ENCODE results near the gene RICTOR. TPM values are rescaled to one million over a fixed set of nuclear protein-coding genes. Genes with fewer than 3 reads are reported as not detected.

Gene RICTOR
- total and polyA plus RNA-seq, 9 of the 15 experiments (the other 6 are each of a cell fraction or from before 2014, with no cell fraction given) = 13.9 to 46.6 (median 22.6) TPM

DNA sequence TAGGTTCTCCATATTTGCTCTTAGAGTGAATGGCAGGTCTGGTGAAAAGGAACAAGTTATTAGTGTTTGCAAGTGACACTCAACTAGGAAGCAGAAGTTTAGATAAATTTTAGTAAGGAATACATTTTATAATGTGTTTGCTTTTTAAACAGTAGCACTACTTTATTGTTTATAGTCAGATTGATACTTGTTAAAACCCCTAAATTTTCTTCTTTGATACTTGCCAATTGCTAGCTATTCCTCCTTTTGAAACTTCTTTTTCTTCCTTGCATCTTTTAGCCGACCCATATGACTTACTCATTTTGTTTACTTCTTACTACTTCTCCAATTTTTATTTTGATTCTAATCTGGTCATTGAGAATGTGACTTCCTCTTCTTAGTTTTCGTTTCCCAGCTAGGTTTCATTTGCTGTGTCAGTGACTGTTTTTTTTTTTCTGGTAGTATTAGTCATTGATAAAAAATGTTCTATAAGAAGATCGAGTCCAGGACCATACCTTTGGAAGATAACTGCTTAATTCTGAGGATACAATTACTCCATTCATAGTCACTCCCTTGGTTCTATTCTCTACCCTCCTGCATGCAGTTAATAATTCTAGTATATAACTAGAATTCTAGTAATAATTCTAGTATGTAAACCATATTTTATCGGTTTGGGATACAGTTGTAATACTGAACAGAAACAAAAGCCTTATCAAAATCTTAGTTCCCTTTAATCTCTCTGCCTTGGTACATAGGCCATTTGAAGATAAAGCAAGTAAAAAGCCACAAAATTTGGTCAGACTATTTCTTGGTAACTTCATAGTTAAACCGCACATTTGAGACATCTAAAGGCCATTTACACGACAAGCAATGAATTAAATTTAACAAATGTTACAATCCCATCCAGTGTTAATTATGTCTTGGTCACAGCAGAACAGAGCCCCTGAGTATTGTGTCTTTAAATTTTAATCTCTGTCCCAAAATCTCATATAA lies 2.8 kb upstream of the RICTOR start (continued):
- TF ChIP-seq, protein P1, sequence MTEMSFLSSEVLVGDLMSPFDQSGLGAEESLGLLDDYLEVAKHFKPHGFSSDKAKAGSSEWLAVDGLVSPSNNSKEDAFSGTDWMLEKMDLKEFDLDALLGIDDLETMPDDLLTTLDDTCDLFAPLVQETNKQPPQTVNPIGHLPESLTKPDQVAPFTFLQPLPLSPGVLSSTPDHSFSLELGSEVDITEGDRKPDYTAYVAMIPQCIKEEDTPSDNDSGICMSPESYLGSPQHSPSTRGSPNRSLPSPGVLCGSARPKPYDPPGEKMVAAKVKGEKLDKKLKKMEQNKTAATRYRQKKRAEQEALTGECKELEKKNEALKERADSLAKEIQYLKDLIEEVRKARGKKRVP (CRISPR knock-in tag; IDR thresholded peaks at IDR 0.05) = no peak
- TF ChIP-seq, protein P2, sequence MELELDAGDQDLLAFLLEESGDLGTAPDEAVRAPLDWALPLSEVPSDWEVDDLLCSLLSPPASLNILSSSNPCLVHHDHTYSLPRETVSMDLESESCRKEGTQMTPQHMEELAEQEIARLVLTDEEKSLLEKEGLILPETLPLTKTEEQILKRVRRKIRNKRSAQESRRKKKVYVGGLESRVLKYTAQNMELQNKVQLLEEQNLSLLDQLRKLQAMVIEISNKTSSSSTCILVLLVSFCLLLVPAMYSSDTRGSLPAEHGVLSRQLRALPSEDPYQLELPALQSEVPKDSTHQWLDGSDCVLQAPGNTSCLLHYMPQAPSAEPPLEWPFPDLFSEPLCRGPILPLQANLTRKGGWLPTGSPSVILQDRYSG (tag; conservative IDR thresholded peaks at IDR 0.05; ENCODE audit: low read depth) = no peak
- TF ChIP-seq KDM2B (CRISPR knock-in tag; IDR thresholded peaks at IDR 0.05) = no peak
- no peak for TF ChIP-seq SETDB1 (IDR thresholded peaks at IDR 0.05; ENCODE audit: low read length)
- no peak for TF ChIP-seq SRSF1 (IDR thresholded peaks at IDR 0.05; ENCODE audit: low read depth, low read length)
- TF ChIP-seq, protein P3, sequence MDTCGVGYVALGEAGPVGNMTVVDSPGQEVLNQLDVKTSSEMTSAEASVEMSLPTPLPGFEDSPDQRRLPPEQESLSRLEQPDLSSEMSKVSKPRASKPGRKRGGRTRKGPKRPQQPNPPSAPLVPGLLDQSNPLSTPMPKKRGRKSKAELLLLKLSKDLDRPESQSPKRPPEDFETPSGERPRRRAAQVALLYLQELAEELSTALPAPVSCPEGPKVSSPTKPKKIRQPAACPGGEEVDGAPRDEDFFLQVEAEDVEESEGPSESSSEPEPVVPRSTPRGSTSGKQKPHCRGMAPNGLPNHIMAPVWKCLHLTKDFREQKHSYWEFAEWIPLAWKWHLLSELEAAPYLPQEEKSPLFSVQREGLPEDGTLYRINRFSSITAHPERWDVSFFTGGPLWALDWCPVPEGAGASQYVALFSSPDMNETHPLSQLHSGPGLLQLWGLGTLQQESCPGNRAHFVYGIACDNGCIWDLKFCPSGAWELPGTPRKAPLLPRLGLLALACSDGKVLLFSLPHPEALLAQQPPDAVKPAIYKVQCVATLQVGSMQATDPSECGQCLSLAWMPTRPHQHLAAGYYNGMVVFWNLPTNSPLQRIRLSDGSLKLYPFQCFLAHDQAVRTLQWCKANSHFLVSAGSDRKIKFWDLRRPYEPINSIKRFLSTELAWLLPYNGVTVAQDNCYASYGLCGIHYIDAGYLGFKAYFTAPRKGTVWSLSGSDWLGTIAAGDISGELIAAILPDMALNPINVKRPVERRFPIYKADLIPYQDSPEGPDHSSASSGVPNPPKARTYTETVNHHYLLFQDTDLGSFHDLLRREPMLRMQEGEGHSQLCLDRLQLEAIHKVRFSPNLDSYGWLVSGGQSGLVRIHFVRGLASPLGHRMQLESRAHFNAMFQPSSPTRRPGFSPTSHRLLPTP (IDR thresholded peaks at IDR 0.05; ENCODE audit: borderline replicate concordance, extremely low read depth, insufficient read length) = no peak
- TF ChIP-seq ZNF134 (CRISPR knock-in tag; conservative IDR thresholded peaks at IDR 0.05) = no peak
- TF ChIP-seq ZNF282 (CRISPR knock-in tag; IDR thresholded peaks at IDR 0.05) = no peak
- TF ChIP-seq, protein P4, sequence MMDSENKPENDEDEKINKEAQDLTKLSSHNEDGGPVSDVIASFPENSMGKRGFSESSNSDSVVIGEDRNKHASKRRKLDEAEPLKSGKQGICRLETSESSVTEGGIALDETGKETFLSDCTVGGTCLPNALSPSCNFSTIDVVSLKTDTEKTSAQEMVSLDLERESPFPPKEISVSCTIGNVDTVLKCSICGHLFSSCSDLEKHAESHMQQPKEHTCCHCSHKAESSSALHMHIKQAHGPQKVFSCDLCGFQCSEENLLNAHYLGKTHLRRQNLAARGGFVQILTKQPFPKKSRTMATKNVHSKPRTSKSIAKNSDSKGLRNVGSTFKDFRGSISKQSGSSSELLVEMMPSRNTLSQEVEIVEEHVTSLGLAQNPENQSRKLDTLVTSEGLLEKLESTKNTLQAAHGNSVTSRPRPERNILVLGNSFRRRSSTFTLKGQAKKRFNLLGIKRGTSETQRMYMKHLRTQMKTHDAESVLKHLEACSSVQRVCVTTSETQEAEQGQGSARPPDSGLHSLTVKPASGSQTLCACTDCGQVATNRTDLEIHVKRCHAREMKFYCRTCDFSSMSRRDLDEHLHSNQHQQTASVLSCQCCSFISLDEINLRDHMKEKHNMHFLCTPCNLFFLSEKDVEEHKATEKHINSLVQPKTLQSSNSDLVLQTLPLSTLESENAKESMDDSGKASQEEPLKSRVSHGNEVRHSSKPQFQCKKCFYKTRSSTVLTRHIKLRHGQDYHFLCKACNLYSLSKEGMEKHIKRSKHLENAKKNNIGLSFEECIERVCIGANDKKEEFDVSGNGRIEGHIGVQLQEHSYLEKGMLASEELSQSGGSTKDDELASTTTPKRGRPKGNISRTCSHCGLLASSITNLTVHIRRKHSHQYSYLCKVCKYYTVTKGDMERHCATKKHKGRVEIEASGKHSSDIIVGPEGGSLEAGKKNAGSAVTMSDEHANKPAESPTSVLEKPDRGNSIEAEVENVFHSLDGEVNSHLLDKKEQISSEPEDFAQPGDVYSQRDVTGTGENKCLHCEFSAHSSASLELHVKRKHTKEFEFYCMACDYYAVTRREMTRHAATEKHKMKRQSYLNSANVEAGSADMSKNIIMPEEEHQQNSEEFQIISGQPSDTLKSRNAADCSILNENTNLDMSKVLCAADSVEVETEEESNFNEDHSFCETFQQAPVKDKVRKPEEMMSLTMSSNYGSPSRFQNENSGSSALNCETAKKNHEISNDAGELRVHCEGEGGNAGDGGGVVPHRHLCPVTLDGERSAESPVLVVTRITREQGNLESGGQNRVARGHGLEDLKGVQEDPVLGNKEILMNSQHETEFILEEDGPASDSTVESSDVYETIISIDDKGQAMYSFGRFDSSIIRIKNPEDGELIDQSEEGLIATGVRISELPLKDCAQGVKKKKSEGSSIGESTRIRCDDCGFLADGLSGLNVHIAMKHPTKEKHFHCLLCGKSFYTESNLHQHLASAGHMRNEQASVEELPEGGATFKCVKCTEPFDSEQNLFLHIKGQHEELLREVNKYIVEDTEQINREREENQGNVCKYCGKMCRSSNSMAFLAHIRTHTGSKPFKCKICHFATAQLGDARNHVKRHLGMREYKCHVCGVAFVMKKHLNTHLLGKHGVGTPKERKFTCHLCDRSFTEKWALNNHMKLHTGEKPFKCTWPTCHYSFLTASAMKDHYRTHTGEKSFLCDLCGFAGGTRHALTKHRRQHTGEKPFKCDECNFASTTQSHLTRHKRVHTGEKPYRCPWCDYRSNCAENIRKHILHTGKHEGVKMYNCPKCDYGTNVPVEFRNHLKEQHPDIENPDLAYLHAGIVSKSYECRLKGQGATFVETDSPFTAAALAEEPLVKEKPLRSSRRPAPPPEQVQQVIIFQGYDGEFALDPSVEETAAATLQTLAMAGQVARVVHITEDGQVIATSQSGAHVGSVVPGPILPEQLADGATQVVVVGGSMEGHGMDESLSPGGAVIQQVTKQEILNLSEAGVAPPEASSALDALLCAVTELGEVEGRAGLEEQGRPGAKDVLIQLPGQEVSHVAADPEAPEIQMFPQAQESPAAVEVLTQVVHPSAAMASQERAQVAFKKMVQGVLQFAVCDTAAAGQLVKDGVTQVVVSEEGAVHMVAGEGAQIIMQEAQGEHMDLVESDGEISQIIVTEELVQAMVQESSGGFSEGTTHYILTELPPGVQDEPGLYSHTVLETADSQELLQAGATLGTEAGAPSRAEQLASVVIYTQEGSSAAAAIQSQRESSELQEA (IDR thresholded peaks at IDR 0.05; ENCODE audit: low read depth) = no peak
- peak; percentile 77; the same call in 1 of the 2 replicates for TF ChIP-seq MTA1 (IDR thresholded peaks at IDR 0.05; ENCODE audit: borderline replicate concordance)
- TF ChIP-seq CCAR2 (IDR thresholded peaks at IDR 0.05; ENCODE audit: low read depth, low read length) = no peak
- TF ChIP-seq ZNF583 (CRISPR knock-in tag; IDR thresholded peaks at IDR 0.05) = no peak
- TF ChIP-seq CBFA2T3 (IDR thresholded peaks at IDR 0.05) = peak; percentile 15; the same call in 1 of the 2 replicates
- no peak for TF ChIP-seq HDAC3 (IDR thresholded peaks at IDR 0.05; ENCODE audit: borderline replicate concordance, partially characterized antibody)
